Nephron progenitor cell (in vitro differentiated cells): ENCODE measurements around the gene INTU.
"Not testable (repeated sequence)": the region's sequence is repeated elsewhere in the genome, so short reads cannot be mapped to it uniquely, and the experiment has no call there.

ENCODE experiments used
- DNase-seq: peaks from one replicate; pipeline ENCODE4 v3.0.0; 2021
- H3K27ac Mint-ChIP-seq: 2 replicates; pipeline ENCODE4 v1.8.0; 2021; ENCODE audit warnings: mild to moderate bottlenecking, moderate library complexity, mixed read lengths
- H3K27me3 Mint-ChIP-seq: 2 replicates; pipeline ENCODE4 v1.8.0; 2021; ENCODE audit warnings: mild to moderate bottlenecking, low read depth, mixed read lengths; ENCODE audit not compliant: poor library complexity
- H3K36me3 Mint-ChIP-seq: 2 replicates; pipeline ENCODE4 v1.8.0; 2021; ENCODE audit warnings: low read depth, mixed read lengths
- H3K4me1 Mint-ChIP-seq: 2 replicates; pipeline ENCODE4 v1.8.0; 2021; ENCODE audit warnings: mixed read lengths
- H3K4me3 Mint-ChIP-seq: 2 replicates; pipeline ENCODE4 v1.8.0; 2021; ENCODE audit warnings: mild to moderate bottlenecking, moderate library complexity, mixed read lengths
- H3K9me3 Mint-ChIP-seq: 2 replicates; pipeline ENCODE4 v1.8.0; 2021; ENCODE audit warnings: mild to moderate bottlenecking, moderate library complexity, mixed read lengths
- CTCF ChIP-seq: fragments of 200-600 bp; sonication (generic); IDR thresholded peaks from 2 replicates; pipeline ENCODE4 v1.5.0; 2021; ENCODE audit warnings: antibody characterized with exemption

Gene INTU

GRCh38 chr4:127631420-127631819 lies 1.3 kb upstream of the INTU start:
- no peak for DNase-seq
- H3K4me1 Mint-ChIP-seq = peaks cover 13% of the 10 kb centered on the region
- TF ChIP-seq CTCF = no peak
- peaks cover 25% of the 10 kb centered on the region for H3K27me3 Mint-ChIP-seq
- H3K27ac Mint-ChIP-seq = no peak overlapping the region
- H3K4me3 Mint-ChIP-seq = no peak overlapping the region
- H3K36me3 Mint-ChIP-seq = no peaks in the 10 kb centered on the region
- no peaks in the 10 kb centered on the region for H3K9me3 Mint-ChIP-seq

- H3K9me3 Mint-ChIP-seq = no peaks in the 10 kb centered on the region
- peaks cover 13% of the 10 kb centered on the region for H3K4me1 Mint-ChIP-seq
- H3K27me3 Mint-ChIP-seq = peaks cover 16% of the 10 kb centered on the region
- no peak for TF ChIP-seq CTCF
- no peak overlapping the region for H3K27ac Mint-ChIP-seq
- no peak for DNase-seq
- H3K36me3 Mint-ChIP-seq = peaks cover 8% of the 10 kb centered on the region
- H3K4me3 Mint-ChIP-seq = peak overlapping the region; percentile 99
These were observed 1.4 kb downstream of the INTU start for GRCh38 chr4:127634181-127634580.

GRCh38 chr4:127641524-127641923 lies 8.8 kb downstream of the INTU start:
- Mint-ChIP-seq H3K36me3 (peaks cover 36% of the 10 kb centered on the region), H3K4me3 (no peak overlapping the region), H3K9me3 (peaks cover 7% of the 10 kb centered on the region), H3K27me3 (no peaks in the 10 kb centered on the region), H3K4me1 (no peaks in the 10 kb centered on the region), H3K27ac (peak overlapping the region; percentile 13)
- no peak for TF ChIP-seq CTCF
- no peak for DNase-seq

GRCh38 chr4:127642169-127642568 lies 9.4 kb downstream of the INTU start:
- no peak for DNase-seq
- Mint-ChIP-seq H3K9me3 (peaks cover 7% of the 10 kb centered on the region), H3K4me1 (no peaks in the 10 kb centered on the region), H3K27ac (no peak overlapping the region), H3K4me3 (no peak overlapping the region), H3K27me3 (no peaks in the 10 kb centered on the region), H3K36me3 (peaks cover 36% of the 10 kb centered on the region)
- TF ChIP-seq CTCF = no peak

- Mint-ChIP-seq H3K27ac (no peak overlapping the region), H3K4me1 (no peaks in the 10 kb centered on the region)
- TF ChIP-seq CTCF = no peak
These were observed 11.0 kb downstream of the INTU start for GRCh38 chr4:127643791-127644190.

GRCh38 chr4:127648061-127648460 lies 15.3 kb downstream of the INTU start:
- peaks cover 68% of the 10 kb centered on the region for H3K36me3 Mint-ChIP-seq
- peak overlapping the region; percentile 22 for H3K27ac Mint-ChIP-seq

More at GRCh38 chr4:127643791-127644190, 11.0 kb downstream of the INTU start:
- H3K4me3 Mint-ChIP-seq = no peak overlapping the region
- peaks cover 49% of the 10 kb centered on the region for H3K36me3 Mint-ChIP-seq
- peaks cover 7% of the 10 kb centered on the region for H3K9me3 Mint-ChIP-seq
- H3K27me3 Mint-ChIP-seq = no peaks in the 10 kb centered on the region
- no peak for DNase-seq

GRCh38 chr4:127655590-127655989 lies 22.8 kb downstream of the INTU start:
- not testable (repeated sequence) for H3K4me3 Mint-ChIP-seq, DNase-seq, H3K27me3 Mint-ChIP-seq, H3K27ac Mint-ChIP-seq, H3K4me1 Mint-ChIP-seq
- peaks cover 51% of the 10 kb centered on the region for H3K36me3 Mint-ChIP-seq
- H3K9me3 Mint-ChIP-seq = peaks cover 17% of the 10 kb centered on the region

More at GRCh38 chr4:127648061-127648460, 15.3 kb downstream of the INTU start:
- Mint-ChIP-seq H3K4me3 (no peak overlapping the region), H3K4me1 (no peaks in the 10 kb centered on the region), H3K9me3 (peaks cover 16% of the 10 kb centered on the region), H3K27me3 (no peaks in the 10 kb centered on the region)
- no peak for DNase-seq
- no peak for TF ChIP-seq CTCF
